Lung (tissue), 12 donors: ENCODE data around the gene HYAL4. TPM values are rescaled to one million over a fixed set of nuclear protein-coding genes. Genes with fewer than 3 reads are reported as not detected.

ENCODE experiments used
- ATAC-seq: fragments of 200-7000 bp; cut with Tn5 transposase; one replicate; pipeline ENCODE4 v1.9.1; 2020; ENCODE audit warnings: moderate number of reproducible peaks; ENCODE audit not compliant: insufficient read depth, low FRiP score
- DNase-seq, 3 donors: peaks; one replicate each; pipeline ENCODE4 v3.0.0-alpha.2; 2013 to 2017
- H3K27ac ChIP-seq, 2 donors: one replicate each; pipeline ENCODE4 v1.5.1; 2013; ENCODE audit warnings: mild to moderate bottlenecking in 2 of 2, moderate library complexity in 2 of 2, control low read depth in 1 of 2, inconsistent platforms in 1 of 2, low read depth in 1 of 2, low read length in 1 of 2
- H3K27me3 ChIP-seq, 3 donors: one replicate each; pipeline ENCODE4 v1.5.1; 2013; ENCODE audit warnings: low read length in 2 of 3; ENCODE audit not compliant: control insufficient read depth in 3 of 3, insufficient read depth in 3 of 3
- H3K36me3 ChIP-seq, 4 donors: one replicate each; pipeline ENCODE4 v1.5.1; 2013; ENCODE audit warnings: low read length in 4 of 4, mild to moderate bottlenecking in 1 of 4, moderate library complexity in 1 of 4; ENCODE audit not compliant: control insufficient read depth in 4 of 4, insufficient read depth in 4 of 4
- H3K4me1 ChIP-seq, 5 donors: one replicate each; pipeline ENCODE4 v1.5.1; 2013; ENCODE audit warnings: low read length in 5 of 5, mild to moderate bottlenecking in 2 of 5, moderate library complexity in 1 of 5; ENCODE audit not compliant: control insufficient read depth in 5 of 5, insufficient read depth in 5 of 5
- H3K4me3 ChIP-seq: one replicate; pipeline ENCODE4 v1.5.1; 2013; ENCODE audit warnings: mild to moderate bottlenecking, control low read depth, moderate library complexity
- H3K9ac ChIP-seq, 2 donors: one replicate each; pipeline ENCODE4 v1.5.1; 2013; ENCODE audit warnings: low read length in 2 of 2, control low read depth in 1 of 2; ENCODE audit not compliant: insufficient read depth in 1 of 2
- H3K9me3 ChIP-seq, 4 donors: one replicate each; pipeline ENCODE4 v1.5.1; 2013; ENCODE audit warnings: low read length in 3 of 4, mild to moderate bottlenecking in 1 of 4, moderate library complexity in 1 of 4; ENCODE audit not compliant: control insufficient read depth in 4 of 4, insufficient read depth in 3 of 4
- CTCF ChIP-seq: IDR thresholded peaks from 2 replicates; pipeline ENCODE4 v1.5.1; 2012; ENCODE audit warnings: mild to moderate bottlenecking; ENCODE audit errors: control extremely low read depth, extremely low read depth
- WGBS, 2 donors: extraction: QIAGEN DNeasy Blood & Tissue Kit; methylation state at CpG; one replicate each; pipeline ENCODE4 v1.1.7; 2013; 5-methylcytosine and 5-hydroxymethylcytosine counted together
- polyA plus RNA-seq, 2 donors: library from polyadenylated mRNA; stranded (reverse); fragments of 200-250 nt; gene quantifications; one replicate each; pipeline ENCODE4 v1.2.1, GENCODE V29; 2013
- total RNA-seq, 2 donors: library from RNA; depleted of rRNA in 1 of 2; stranded (reverse); fragments of >200 nt in 1 of 2; gene quantifications; one replicate each; pipeline ENCODE4 v1.2.1, GENCODE V29; 2014 to 2021
- donor health status: control.
- donor health status: control.
- donor health status: Bipolar disorder and iron deficiency.
- donor health status: healthy.
- donor health status: DM: yes; HTN: yes; CAD: no.

Gene HYAL4
- total and polyA plus RNA-seq, 4 donors = 0.07 to 0.74 TPM; not detected in 2

- ATAC-seq = no peak
- Histone ChIP-seq H3K9me3 (no peaks in the 10 kb centered on the region), H3K4me1 (no peaks in the 10 kb centered on the region), H3K9ac (no peak overlapping the region), H3K36me3 (no peaks in the 10 kb centered on the region), H3K4me3 (no peak overlapping the region), H3K27me3 (no peaks in the 10 kb centered on the region), H3K27ac (no peak overlapping the region)
- TF ChIP-seq CTCF = no peak
- DNase-seq = no peak
- WGBS, 2 donors = 87 to 88% methylated on average over 1 of the region's 1 CpG
These were observed 23.6 kb upstream of the HYAL4 start for GRCh38 chr7:123821320-123821719.

DNA sequence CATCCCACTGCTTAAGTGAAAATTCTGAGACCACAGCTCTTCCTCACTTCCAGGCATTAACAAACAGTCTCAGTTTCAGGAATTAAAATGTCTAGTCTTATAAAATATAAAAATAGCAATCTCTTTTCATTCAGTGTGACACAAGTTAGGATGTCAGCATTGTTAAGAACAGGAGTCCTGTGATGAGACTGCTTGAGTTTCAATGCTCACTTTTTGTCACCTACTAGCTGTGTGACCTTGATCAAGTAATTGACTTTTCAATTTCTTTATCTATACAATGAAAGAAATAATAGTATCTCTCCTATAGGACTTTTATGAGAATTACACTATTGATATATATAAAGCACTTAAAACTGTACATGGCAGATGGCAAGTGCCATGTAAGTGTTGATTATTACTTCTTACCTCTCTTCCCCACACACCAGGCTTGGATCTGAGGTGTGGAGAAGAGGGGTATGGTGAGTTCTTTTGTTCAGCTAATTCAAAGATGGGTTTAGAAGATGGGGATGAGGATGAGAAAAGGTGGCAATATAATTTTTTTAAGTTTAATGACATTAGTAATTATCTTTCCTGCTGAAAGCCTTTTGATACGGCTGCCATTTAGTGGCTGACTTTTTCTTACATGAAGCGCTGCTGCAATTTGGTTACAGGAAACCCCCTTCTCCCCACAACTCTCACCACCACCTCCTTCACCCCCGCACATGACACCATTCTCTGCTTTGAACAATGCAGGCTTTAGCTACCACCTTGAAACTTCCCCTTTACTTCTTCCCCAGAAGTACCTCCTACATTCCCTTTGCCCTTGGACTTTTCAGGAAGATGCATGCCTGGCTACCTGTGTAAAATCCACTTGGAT, 20.8 kb upstream of the HYAL4 start:
- Histone ChIP-seq H3K9me3 (no peaks in the 10 kb centered on the region), H3K4me1 (no peaks in the 10 kb centered on the region), H3K27me3 (no peaks in the 10 kb centered on the region), H3K4me3 (no peak overlapping the region), H3K9ac (no peak overlapping the region), H3K27ac (no peak overlapping the region), H3K36me3 (no peaks in the 10 kb centered on the region)
- ATAC-seq (no peak), DNase-seq (no peak)
- TF ChIP-seq CTCF = no peak
- 69 to 72% methylated on average over 3 of the region's 3 CpGs for WGBS, 2 donors

GRCh38 chr7:123824754-123825067, 20.3 kb upstream of the HYAL4 start:
- H3K4me1 ChIP-seq = no peaks in the 10 kb centered on the region
- no peaks in the 10 kb centered on the region for H3K9me3 ChIP-seq
- H3K27ac ChIP-seq = no peak overlapping the region
- H3K9ac ChIP-seq = no peak overlapping the region
- H3K36me3 ChIP-seq = no peaks in the 10 kb centered on the region
- H3K4me3 ChIP-seq = no peak overlapping the region
- peak in 1 of 3 donors; percentile 16 for DNase-seq
- no peak for TF ChIP-seq CTCF
- WGBS, 2 donors = 23 to 56% methylated on average over 1 of the region's 1 CpG
- no peaks in the 10 kb centered on the region for H3K27me3 ChIP-seq
- ATAC-seq = no peak

DNA sequence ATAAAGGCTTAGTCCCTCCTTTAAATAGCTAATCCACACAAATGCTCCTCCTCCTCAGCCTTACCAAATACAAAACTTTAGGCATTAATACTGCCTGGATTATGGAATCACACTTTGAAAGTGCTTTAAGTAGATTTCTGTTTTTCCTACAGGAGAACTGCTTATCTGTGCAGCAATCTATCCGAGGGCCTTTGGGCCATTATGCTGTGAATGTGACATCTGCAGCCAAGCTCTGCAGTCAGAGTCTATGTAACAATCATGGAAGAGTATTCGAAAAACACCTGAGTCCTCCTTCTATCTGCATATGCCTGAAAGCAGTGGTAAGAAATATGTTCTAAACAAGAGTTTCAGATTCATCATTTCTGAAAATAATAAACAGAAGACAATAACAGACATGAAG, 16.2 kb upstream of the HYAL4 start:
- Histone ChIP-seq H3K27ac (no peak overlapping the region), H3K36me3 (no peaks in the 10 kb centered on the region), H3K4me1 (no peaks in the 10 kb centered on the region), H3K4me3 (no peak overlapping the region), H3K9me3 (no peaks in the 10 kb centered on the region), H3K9ac (no peak overlapping the region), H3K27me3 (no peaks in the 10 kb centered on the region)
- DNase-seq = no peak
- 72 to 94% methylated on average over 2 of the region's 2 CpGs for WGBS, 2 donors
- ATAC-seq = no peak
- no peak for TF ChIP-seq CTCF
